HEK293 (cell line): ENCODE results near the gene NFATC2IP.

Source experiments
- EGR2 ChIP-seq: fragments of 450-650 bp; formaldehyde crosslinking; IDR thresholded peaks from 2 replicates; pipeline ENCODE4 v1.5.1; 2016; ENCODE audit warnings: low read depth, missing biosample characterization, missing genetic modification characterization
- GLIS1 ChIP-seq: fragments of 450-650 bp; formaldehyde crosslinking; IDR thresholded peaks from 2 replicates; pipeline ENCODE4 v1.5.1; 2016; ENCODE audit warnings: missing biosample characterization, missing genetic modification characterization
- HIC1 ChIP-seq: fragments of 450-650 bp; formaldehyde crosslinking; IDR thresholded peaks from 2 replicates; pipeline ENCODE4 v1.5.1; 2016; ENCODE audit warnings: missing biosample characterization, missing genetic modification characterization
- HOXC10 ChIP-seq: sonication (generic); formaldehyde crosslinking; IDR thresholded peaks from 2 replicates; pipeline ENCODE4 v1.8.1; 2023; ENCODE audit warnings: mild to moderate bottlenecking, missing genetic modification reagents
- IKZF3 ChIP-seq: fragments of 450-650 bp; IDR thresholded peaks from 2 replicates; pipeline ENCODE4 v1.5.0; 2018; ENCODE audit warnings: missing biosample characterization, mild to moderate bottlenecking, missing genetic modification characterization, moderate library complexity
- KLF16 ChIP-seq: fragments of 450-650 bp; formaldehyde crosslinking; IDR thresholded peaks from 2 replicates; pipeline ENCODE4 v1.5.1; 2017; ENCODE audit warnings: missing biosample characterization, missing genetic modification characterization
- KLF17 ChIP-seq: fragments of 450-650 bp; formaldehyde crosslinking; IDR thresholded peaks from 2 replicates; pipeline ENCODE4 v1.5.1; 2016; ENCODE audit warnings: missing biosample characterization, missing genetic modification characterization
- OVOL3 ChIP-seq: fragments of 450-650 bp; formaldehyde crosslinking; IDR thresholded peaks from 2 replicates; pipeline ENCODE4 v1.5.1; 2016; ENCODE audit warnings: missing biosample characterization, missing genetic modification characterization
- PRDM4 ChIP-seq: fragments of 450-650 bp; formaldehyde crosslinking; IDR thresholded peaks from 2 replicates; pipeline ENCODE4 v1.5.1; 2017; ENCODE audit warnings: missing biosample characterization, missing genetic modification characterization
- TCF7L2 ChIP-seq: IDR thresholded peaks from 2 replicates; pipeline ENCODE4 v1.6.1; 2011; ENCODE audit warnings: low read depth, mild to moderate bottlenecking, inconsistent platforms, low read length, moderate library complexity, borderline replicate concordance
- ZEB2 ChIP-seq: fragments of 450-650 bp; formaldehyde crosslinking; IDR thresholded peaks from 2 replicates; pipeline ENCODE4 v1.5.1; 2016; ENCODE audit warnings: missing biosample characterization, missing genetic modification characterization
- ZFP37 ChIP-seq: fragments of 450-650 bp; formaldehyde crosslinking; IDR thresholded peaks from 2 replicates; pipeline ENCODE4 v1.5.1; 2016; ENCODE audit warnings: missing biosample characterization, missing genetic modification characterization
- ZFP69B ChIP-seq: fragments of 450-650 bp; formaldehyde crosslinking; IDR thresholded peaks from 2 replicates; pipeline ENCODE4 v1.5.1; 2016; ENCODE audit warnings: missing biosample characterization, missing genetic modification characterization
- ZNF114 ChIP-seq: fragments of 450-650 bp; formaldehyde crosslinking; IDR thresholded peaks from 2 replicates; pipeline ENCODE4 v1.5.0; 2017; ENCODE audit warnings: missing biosample characterization, missing genetic modification characterization
- ZNF157 ChIP-seq: fragments of 450-650 bp; formaldehyde crosslinking; IDR thresholded peaks from 2 replicates; pipeline ENCODE4 v1.5.1; 2016; ENCODE audit warnings: missing biosample characterization, missing genetic modification characterization
- ZNF16 ChIP-seq: fragments of 450-650 bp; formaldehyde crosslinking; IDR thresholded peaks from 2 replicates; pipeline ENCODE4 v1.5.1; 2016; ENCODE audit warnings: low read depth, missing biosample characterization, missing genetic modification characterization
- ZNF175 ChIP-seq: fragments of 450-650 bp; formaldehyde crosslinking; IDR thresholded peaks from 2 replicates; pipeline ENCODE4 v1.5.1; 2016; ENCODE audit warnings: missing biosample characterization, missing genetic modification characterization
- ZNF19 ChIP-seq: fragments of 450-650 bp; formaldehyde crosslinking; IDR thresholded peaks from 2 replicates; pipeline ENCODE4; 2016; ENCODE audit warnings: missing biosample characterization, missing genetic modification characterization, low read depth
- ZNF2 ChIP-seq: fragments of 450-650 bp; formaldehyde crosslinking; IDR thresholded peaks from 2 replicates; pipeline ENCODE4 v1.5.1; 2016; ENCODE audit warnings: missing biosample characterization, missing genetic modification characterization
- ZNF223 ChIP-seq: fragments of 450-650 bp; formaldehyde crosslinking; IDR thresholded peaks from 2 replicates; pipeline ENCODE4 v1.5.1; 2016; ENCODE audit warnings: missing biosample characterization, missing genetic modification characterization
- ZNF23 ChIP-seq: fragments of 450-650 bp; formaldehyde crosslinking; IDR thresholded peaks from 2 replicates; pipeline ENCODE4 v1.5.1; 2016; ENCODE audit warnings: missing biosample characterization, missing genetic modification characterization, borderline replicate concordance
- ZNF324 ChIP-seq: fragments of 450-650 bp; formaldehyde crosslinking; IDR thresholded peaks from 2 replicates; pipeline ENCODE4 v1.5.1; 2016; ENCODE audit warnings: missing biosample characterization, missing genetic modification characterization
- ZNF350 ChIP-seq: fragments of 450-650 bp; formaldehyde crosslinking; IDR thresholded peaks from 2 replicates; pipeline ENCODE4 v1.5.0; 2017; ENCODE audit warnings: missing biosample characterization, mild to moderate bottlenecking, missing genetic modification characterization
- ZNF48 ChIP-seq: fragments of 450-650 bp; formaldehyde crosslinking; IDR thresholded peaks from 2 replicates; pipeline ENCODE4 v1.5.1; 2016; ENCODE audit warnings: missing biosample characterization, missing genetic modification characterization
- ZNF514 ChIP-seq: fragments of 450-650 bp; formaldehyde crosslinking; IDR thresholded peaks from 2 replicates; pipeline ENCODE4 v1.5.1; 2016; ENCODE audit warnings: missing biosample characterization, missing genetic modification characterization
- ZNF623 ChIP-seq: fragments of 450-650 bp; formaldehyde crosslinking; IDR thresholded peaks from 2 replicates; pipeline ENCODE4 v1.5.1; 2016; ENCODE audit warnings: missing biosample characterization, missing genetic modification characterization
- ZNF639 ChIP-seq: fragments of 450-650 bp; formaldehyde crosslinking; IDR thresholded peaks from 2 replicates; pipeline ENCODE4 v1.5.1; 2016; ENCODE audit warnings: missing biosample characterization, missing genetic modification characterization
- ZNF654 ChIP-seq: fragments of 450-650 bp; formaldehyde crosslinking; IDR thresholded peaks from 2 replicates; pipeline ENCODE4 v1.5.1; 2016; ENCODE audit warnings: low read depth, missing biosample characterization, missing genetic modification characterization
- ZNF747 ChIP-seq: fragments of 450-650 bp; formaldehyde crosslinking; IDR thresholded peaks from 2 replicates; pipeline ENCODE4 v1.5.1; 2016; ENCODE audit warnings: missing biosample characterization, missing genetic modification characterization
- ZNF768 ChIP-seq: fragments of 450-650 bp; formaldehyde crosslinking; IDR thresholded peaks from 2 replicates; pipeline ENCODE4 v1.5.1; 2018; ENCODE audit warnings: missing biosample characterization, mild to moderate bottlenecking, missing genetic modification characterization
- ZNF792 ChIP-seq: fragments of 450-650 bp; formaldehyde crosslinking; IDR thresholded peaks from 2 replicates; pipeline ENCODE4 v1.5.1; 2016; ENCODE audit warnings: missing biosample characterization, missing genetic modification characterization
- ZNF837 ChIP-seq: fragments of 450-650 bp; formaldehyde crosslinking; IDR thresholded peaks from 2 replicates; pipeline ENCODE4 v1.5.1; 2016; ENCODE audit warnings: missing biosample characterization, missing genetic modification characterization
- TF ChIP-seq, protein P1 (sequence below): fragments of 450-650 bp; formaldehyde crosslinking; IDR thresholded peaks from 2 replicates; pipeline ENCODE4 v1.5.1; 2017; ENCODE audit warnings: missing biosample characterization, missing genetic modification characterization
- TF ChIP-seq, protein P2 (sequence below): fragments of 450-650 bp; formaldehyde crosslinking; IDR thresholded peaks from 2 replicates; pipeline ENCODE4 v1.5.1; 2016; ENCODE audit warnings: missing biosample characterization, missing genetic modification characterization

Gene NFATC2IP

DNA sequence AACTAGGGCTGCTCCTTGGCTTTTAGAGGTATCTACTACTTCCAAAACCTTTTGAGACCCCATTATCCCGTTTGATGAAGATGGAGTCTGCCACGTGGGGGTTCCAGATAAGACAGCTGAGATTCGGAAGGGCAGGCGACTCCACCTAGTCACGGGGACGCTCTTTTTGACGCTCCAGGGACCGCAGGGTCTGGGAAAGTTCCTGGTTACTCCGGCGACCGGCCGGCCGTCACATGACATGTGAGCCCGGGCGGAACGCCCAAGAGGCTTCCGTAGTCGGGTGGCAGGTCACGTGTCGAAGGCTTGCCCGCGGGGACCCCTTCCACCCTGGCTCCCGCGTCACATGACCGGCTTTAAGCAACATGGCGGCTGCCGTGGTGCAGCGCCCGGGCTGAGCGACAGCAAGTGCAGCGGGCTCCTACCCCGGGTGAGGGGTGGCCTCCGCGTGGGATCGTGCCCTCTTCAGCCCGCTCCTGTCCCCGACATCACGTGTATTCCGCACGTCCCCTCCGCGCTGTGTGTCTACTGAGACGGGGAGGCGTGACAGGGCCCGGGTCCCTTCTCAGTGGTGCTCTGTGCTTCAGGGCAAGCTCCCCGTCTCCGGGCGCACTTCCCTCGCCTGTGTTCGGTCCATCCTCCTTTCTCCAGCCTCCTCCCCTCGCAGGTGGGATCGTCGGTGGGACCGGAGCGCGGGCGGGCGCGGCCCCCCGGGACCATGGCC is 23.9 kb downstream of the NFATC2IP start, which contains the start of gene SPNS1 (continued):
- no peak for TF ChIP-seq ZNF16 (tag by site-specific recombination)
- TF ChIP-seq ZNF114 (tag by site-specific recombination), result no peak
- no peak for TF ChIP-seq ZNF837 (tag by site-specific recombination)
- peak; percentile 98 for TF ChIP-seq HIC1 (tag by site-specific recombination)
- peak; percentile 86 for TF ChIP-seq ZNF639 (tag by site-specific recombination)
- TF ChIP-seq GLIS1, result no peak; the same call in 1 of the 2 replicates
- TF ChIP-seq ZNF324 (tag by site-specific recombination), result peak; percentile 91
- no peak for TF ChIP-seq ZNF514
- TF ChIP-seq, protein P1, sequence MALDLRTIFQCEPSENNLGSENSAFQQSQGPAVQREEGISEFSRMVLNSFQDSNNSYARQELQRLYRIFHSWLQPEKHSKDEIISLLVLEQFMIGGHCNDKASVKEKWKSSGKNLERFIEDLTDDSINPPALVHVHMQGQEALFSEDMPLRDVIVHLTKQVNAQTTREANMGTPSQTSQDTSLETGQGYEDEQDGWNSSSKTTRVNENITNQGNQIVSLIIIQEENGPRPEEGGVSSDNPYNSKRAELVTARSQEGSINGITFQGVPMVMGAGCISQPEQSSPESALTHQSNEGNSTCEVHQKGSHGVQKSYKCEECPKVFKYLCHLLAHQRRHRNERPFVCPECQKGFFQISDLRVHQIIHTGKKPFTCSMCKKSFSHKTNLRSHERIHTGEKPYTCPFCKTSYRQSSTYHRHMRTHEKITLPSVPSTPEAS (tag by site-specific recombination), result peak; percentile 45; the same call in 1 of the 2 replicates
- no peak for TF ChIP-seq ZNF350 (tag by site-specific recombination)
- no peak for TF ChIP-seq ZNF792 (tag by site-specific recombination)
- TF ChIP-seq OVOL3 (tag by site-specific recombination), result peak; percentile 90
- TF ChIP-seq ZNF623 (tag by site-specific recombination), result peak; percentile 35
- no peak for TF ChIP-seq ZNF175 (tag by site-specific recombination)
- peak; percentile 69; the same call in 1 of the 2 replicates for TF ChIP-seq ZNF2 (tag by site-specific recombination)
- TF ChIP-seq ZNF654 (tag by site-specific recombination), result no peak
- TF ChIP-seq ZNF48 (tag by site-specific recombination), result no peak
- no peak for TF ChIP-seq ZNF747 (tag by site-specific recombination)
- no peak for TF ChIP-seq TCF7L2
- TF ChIP-seq KLF16 (tag by site-specific recombination), result peak; percentile 92
- TF ChIP-seq ZFP69B, result peak; percentile 82
- TF ChIP-seq ZNF157, result no peak
- peak; percentile 95 for TF ChIP-seq KLF17
- no peak for TF ChIP-seq HOXC10
- peak; percentile 82 for TF ChIP-seq ZEB2
- no peak for TF ChIP-seq ZNF223 (tag by site-specific recombination)
- peak; percentile 75; the same call in 1 of the 2 replicates for TF ChIP-seq PRDM4 (tag by site-specific recombination)
- TF ChIP-seq ZFP37 (tag by site-specific recombination), result no peak
- TF ChIP-seq ZNF19, result no peak
- TF ChIP-seq ZNF768, result no peak
- TF ChIP-seq ZNF23, result no peak
- TF ChIP-seq EGR2 (tag by site-specific recombination), result no peak
- TF ChIP-seq, protein P2, sequence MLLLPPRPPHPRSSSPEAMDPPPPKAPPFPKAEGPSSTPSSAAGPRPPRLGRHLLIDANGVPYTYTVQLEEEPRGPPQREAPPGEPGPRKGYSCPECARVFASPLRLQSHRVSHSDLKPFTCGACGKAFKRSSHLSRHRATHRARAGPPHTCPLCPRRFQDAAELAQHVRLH (tag by site-specific recombination), result peak; percentile 99
- peak; percentile 66 for TF ChIP-seq IKZF3
